Fibroblast of pulmonary artery (primary cell): ENCODE results near the gene BARHL2.
A peak's percentile ranks its signal among the peaks of the same experiment; 100 is the strongest.

Experiments
- DNase-seq: peaks from one replicate; pipeline ENCODE4 v3.0.0-alpha.2; 2010; ENCODE audit warnings: low read depth
- H3K4me3 ChIP-seq: replicated peaks from 2 replicates; pipeline ENCODE4 v1.5.1; 2011; ENCODE audit warnings: low read depth, mild to moderate bottlenecking, control low read depth, low read length, moderate library complexity
- CTCF ChIP-seq: IDR thresholded peaks from 2 replicates; pipeline ENCODE4 v1.5.1; 2011; ENCODE audit warnings: mild to moderate bottlenecking, control low read depth, low read length, inconsistent platforms; ENCODE audit errors: missing control alignments

BARHL2 gene

GRCh38 chr1:90709535-90709934 lies 7.6 kb downstream of the BARHL2 start:
- H3K4me3 ChIP-seq = no peak overlapping the region
- TF ChIP-seq CTCF = no peak
- DNase-seq = no peak

- TF ChIP-seq CTCF = no peak
- H3K4me3 ChIP-seq = no peak overlapping the region
- no peak for DNase-seq
Observed at GRCh38 chr1:90708826-90709225, 8.3 kb downstream of the BARHL2 start.

DNA sequence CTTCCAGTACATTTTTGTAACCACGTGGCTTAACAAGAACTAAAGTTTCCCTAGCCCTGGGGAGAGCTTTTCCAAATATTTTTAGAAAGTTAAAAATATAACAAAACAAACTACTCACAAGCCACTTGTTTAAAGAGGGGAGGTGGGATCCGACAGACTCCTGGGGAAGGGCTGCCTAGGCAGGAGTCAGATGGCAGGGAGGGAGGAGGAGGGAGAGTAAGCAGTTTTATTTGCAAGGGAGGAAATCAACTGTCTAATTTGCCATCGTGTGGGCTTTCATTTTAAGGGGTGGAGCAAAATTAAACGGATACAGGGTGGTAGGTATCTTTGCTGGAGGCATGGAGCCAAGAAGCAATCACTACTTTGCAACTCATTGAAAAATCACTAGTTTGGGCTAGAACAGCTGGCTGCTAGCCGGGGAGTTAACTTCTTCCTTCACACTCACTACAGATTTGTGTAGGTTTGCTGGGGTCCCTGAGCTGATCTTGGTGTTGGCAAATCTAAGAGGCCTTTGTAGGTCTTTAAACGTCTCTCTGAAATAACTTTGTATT lies 8.8 kb downstream of the BARHL2 start:
- no peak for DNase-seq
- TF ChIP-seq CTCF = no peak

GRCh38 chr1:90707363-90707710 lies 9.8 kb downstream of the BARHL2 start:
- TF ChIP-seq CTCF = no peak
- peak; percentile 46 for DNase-seq
- no peak overlapping the region for H3K4me3 ChIP-seq

More for the DNA sequence above, 8.8 kb downstream of the BARHL2 start:
- H3K4me3 ChIP-seq = no peak overlapping the region

- TF ChIP-seq CTCF = no peak
- no peak overlapping the region for H3K4me3 ChIP-seq
- DNase-seq = no peak
Observed at GRCh38 chr1:90706437-90707362, 10.4 kb downstream of the BARHL2 start.

DNA sequence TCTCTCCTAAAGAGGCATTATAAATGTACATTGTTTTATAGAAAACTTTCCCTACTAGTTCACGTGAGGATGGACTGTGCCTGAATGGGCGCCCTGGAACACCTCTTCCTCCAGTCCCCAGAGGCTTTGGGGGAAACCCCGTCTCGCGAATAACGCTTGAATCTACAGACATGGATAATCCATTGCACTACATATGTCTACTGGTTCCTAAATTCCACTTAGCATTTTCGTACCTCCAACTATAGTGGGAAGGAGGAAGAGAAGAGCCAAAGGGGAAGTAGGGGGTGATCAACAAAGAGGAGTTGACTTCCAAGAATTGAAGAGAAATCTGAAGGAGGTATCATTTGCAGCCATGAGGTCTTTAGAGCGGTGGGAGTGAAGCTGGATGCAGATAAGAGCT lies 11.1 kb downstream of the BARHL2 start:
- DNase-seq = no peak
- TF ChIP-seq CTCF = no peak
- no peak overlapping the region for H3K4me3 ChIP-seq

DNA sequence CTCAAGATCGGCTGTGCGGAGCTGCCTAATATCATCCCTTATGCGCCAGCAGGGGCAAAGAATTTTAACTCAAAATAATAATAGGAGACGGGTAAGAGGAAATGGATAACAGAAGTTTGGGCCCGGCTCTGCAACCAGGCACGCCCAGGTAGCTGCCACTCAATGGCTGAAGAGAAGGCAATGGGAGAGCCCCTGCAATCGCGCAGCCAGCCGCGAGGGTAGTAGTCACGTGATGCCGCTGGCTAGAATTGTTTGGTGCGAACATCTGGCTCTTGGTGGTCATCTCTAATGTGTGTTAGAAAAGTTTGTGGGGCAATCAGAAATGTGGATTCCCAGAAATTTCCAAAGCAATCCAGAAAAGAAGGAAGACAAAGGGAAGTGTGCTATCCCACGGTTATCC lies 12.3 kb downstream of the BARHL2 start:
- TF ChIP-seq CTCF = no peak
- no peak overlapping the region for H3K4me3 ChIP-seq
- DNase-seq = no peak
